Neuronal stem cell (in vitro differentiated cells): ENCODE results near the gene TESMIN.

Experiments used
- DNase-seq: peaks from one replicate; pipeline ENCODE4 v3.0.0-alpha.2; 2013; ENCODE audit warnings: low spot score
- H2AFZ ChIP-seq: one replicate; pipeline ENCODE4 v1.6.1; 2013; ENCODE audit warnings: mild to moderate bottlenecking, low read length, inconsistent platforms
- H2AK5ac ChIP-seq: 2 replicates; pipeline ENCODE4 v1.6.1; 2013; ENCODE audit warnings: low read depth, mild to moderate bottlenecking, inconsistent platforms, low read length, moderate library complexity, mixed read lengths
- H2BK120ac ChIP-seq: 2 replicates; pipeline ENCODE4 v1.6.1; 2013; ENCODE audit warnings: low read depth, mild to moderate bottlenecking, inconsistent platforms, low read length, moderate library complexity, mixed read lengths
- H2BK12ac ChIP-seq: one replicate; pipeline ENCODE4 v1.6.1; 2013; ENCODE audit warnings: low read length, inconsistent platforms
- H2BK15ac ChIP-seq: 2 replicates; pipeline ENCODE4 v1.6.1; 2013; ENCODE audit warnings: mild to moderate bottlenecking, low read length, inconsistent platforms, mixed read lengths
- H2BK5ac ChIP-seq: one replicate; pipeline ENCODE4 v1.6.1; 2013; ENCODE audit warnings: inconsistent platforms, mild to moderate bottlenecking, low read length, moderate library complexity
- H3K14ac ChIP-seq: one replicate; pipeline ENCODE4 v1.6.1; 2013; ENCODE audit warnings: low read length, inconsistent platforms
- H3K18ac ChIP-seq: 2 replicates; pipeline ENCODE4 v1.6.1; 2013; ENCODE audit warnings: low read length, inconsistent platforms
- H3K23ac ChIP-seq: 2 replicates; pipeline ENCODE4 v1.6.1; 2013; ENCODE audit warnings: low read depth, mild to moderate bottlenecking, mixed read lengths, low read length, inconsistent platforms; ENCODE audit not compliant: poor library complexity
- H3K27ac ChIP-seq: replicated peaks from 3 replicates; pipeline ENCODE4 v1.5.1; 2013; ENCODE audit warnings: low read length, inconsistent platforms
- H3K27me3 ChIP-seq, 3 experiments: 2 replicates each; pipeline ENCODE4 v1.6.1; 2013; ENCODE audit warnings: low read length in 3 of 3, mild to moderate bottlenecking in 2 of 3, inconsistent platforms in 1 of 3, low read depth in 1 of 3, mixed read lengths in 1 of 3, moderate library complexity in 1 of 3; ENCODE audit not compliant: control insufficient read depth in 3 of 3, insufficient read depth in 3 of 3
- H3K36me3 ChIP-seq, 2 donors: replicated peaks in 1 of 2; 2 replicates each; pipeline ENCODE4 v1.6.1; 2013; ENCODE audit warnings: low read length in 2 of 2; ENCODE audit not compliant: control insufficient read depth in 2 of 2, insufficient read depth in 2 of 2
- H3K4ac ChIP-seq: 2 replicates; pipeline ENCODE4 v1.6.1; 2013; ENCODE audit warnings: inconsistent platforms, mild to moderate bottlenecking, low read length, moderate library complexity
- H3K4me1 ChIP-seq, 2 donors: 1 replicate in 1 of 2; 2 replicates in 1 of 2; pipeline ENCODE4 v1.6.1; 2013; ENCODE audit warnings: low read length in 2 of 2, low read depth in 1 of 2; ENCODE audit not compliant: control insufficient read depth in 2 of 2, insufficient read depth in 1 of 2
- H3K4me2 ChIP-seq: one replicate; pipeline ENCODE4 v1.6.1; 2013; ENCODE audit warnings: mild to moderate bottlenecking, low read length, inconsistent platforms; ENCODE audit not compliant: insufficient read depth, poor library complexity, severe bottlenecking
- H3K4me3 ChIP-seq, 2 donors: 2 replicates each; pipeline ENCODE4 v1.5.1; 2013; ENCODE audit warnings: low read length in 2 of 2, mild to moderate bottlenecking in 2 of 2, inconsistent platforms in 1 of 2, moderate library complexity in 1 of 2
- H3K79me1 ChIP-seq: one replicate; pipeline ENCODE4 v1.6.1; 2013; ENCODE audit warnings: low read depth, mild to moderate bottlenecking, inconsistent platforms, low read length, moderate library complexity
- H3K9ac ChIP-seq: one replicate; pipeline ENCODE4 v1.6.1; 2013; ENCODE audit warnings: mild to moderate bottlenecking, low read depth, low read length, inconsistent platforms; ENCODE audit not compliant: poor library complexity
- H3K9me3 ChIP-seq, 2 donors: replicated peaks in 1 of 2; 2 replicates each; pipeline versions ENCODE3 to v1.6.1; 2013; ENCODE audit warnings: low read length in 2 of 2, mild to moderate bottlenecking in 2 of 2, inconsistent platforms in 1 of 2, low read depth in 1 of 2, mixed read lengths in 1 of 2, moderate library complexity in 1 of 2; ENCODE audit not compliant: control insufficient read depth in 2 of 2, insufficient read depth in 1 of 2
- H4K8ac ChIP-seq: one replicate; pipeline ENCODE4 v1.6.1; 2013; ENCODE audit warnings: low read depth, mild to moderate bottlenecking, inconsistent platforms, low read length, moderate library complexity
- H4K91ac ChIP-seq: one replicate; pipeline ENCODE4 v1.6.1; 2013; ENCODE audit warnings: low read length, low read depth, mild to moderate bottlenecking, inconsistent platforms; ENCODE audit not compliant: poor library complexity
- WGBS, 2 donors: extraction: QIAGEN DNeasy Blood & Tissue Kit; methylation state at CpG; one replicate each; pipeline ENCODE4 v1.1.7; 2013; ENCODE audit warnings: missing lambda C conversion rate in 2 of 2, mixed read lengths in 1 of 2; ENCODE audit not compliant: insufficient read length in 2 of 2, insufficient replicate concordance in 1 of 2; ENCODE audit errors: extremely low coverage in 2 of 2; 5-methylcytosine and 5-hydroxymethylcytosine counted together

The TESMIN gene

GRCh38 chr11:68666849-68667248 lies 84.5 kb downstream of the TESMIN start:
- Histone ChIP-seq H3K27ac (no peak overlapping the region), H3K36me3 (no peaks in the 10 kb centered on the region), H2BK12ac (no peak overlapping the region), H4K8ac (no peak overlapping the region), H3K4me3 (no peak overlapping the region), H3K23ac (no peak overlapping the region), H2BK120ac (no peak overlapping the region), H3K14ac (no peak overlapping the region), H3K4me1 (no peaks in the 10 kb centered on the region), H2AFZ (no peak overlapping the region), H3K18ac (no peak overlapping the region), H2AK5ac (no peak overlapping the region), H3K27me3 (no peaks in the 10 kb centered on the region), H3K4me2 (no peak overlapping the region), H3K4ac (no peak overlapping the region), H2BK15ac (no peak overlapping the region), H2BK5ac (no peak overlapping the region), H3K79me1 (no peaks in the 10 kb centered on the region), H3K9me3 (peaks cover 0 to 2% of the 10 kb centered on the region in 2 donors), H3K9ac (no peak overlapping the region), H4K91ac (no peak overlapping the region)
- no CpG with 5 or more reads among the region's 15 CpGs for WGBS, 2 donors
- DNase-seq = no peak

- Histone ChIP-seq H3K4me1 (no peaks in the 10 kb centered on the region), H3K27ac (no peak overlapping the region), H3K4me2 (no peak overlapping the region), H3K14ac (no peak overlapping the region), H3K79me1 (no peaks in the 10 kb centered on the region), H3K9me3 (peaks cover 0 to 2% of the 10 kb centered on the region in 2 donors), H2BK5ac (no peak overlapping the region), H3K4me3 (no peak overlapping the region), H4K91ac (no peak overlapping the region), H2BK12ac (no peak overlapping the region), H3K18ac (no peak overlapping the region), H3K23ac (no peak overlapping the region), H3K27me3 (peaks cover 0 to 3% (median 0%) of the 10 kb centered on the region in 3 experiments), H2BK15ac (no peak overlapping the region), H2BK120ac (no peak overlapping the region), H4K8ac (no peak overlapping the region), H3K9ac (no peak overlapping the region), H3K4ac (no peak overlapping the region), H2AFZ (no peak overlapping the region), H2AK5ac (no peak overlapping the region), H3K36me3 (no peaks in the 10 kb centered on the region)
- no CpG with 5 or more reads among the region's 16 CpGs for WGBS, 2 donors
- no peak for DNase-seq
These were observed 85.9 kb downstream of the TESMIN start for GRCh38 chr11:68665436-68665835.

GRCh38 chr11:68664906-68665305 lies 86.4 kb downstream of the TESMIN start:
- no peak overlapping the region for H2BK120ac ChIP-seq
- H2AFZ ChIP-seq = no peak overlapping the region
- H3K4me3 ChIP-seq = peak overlapping the region in 1 of 2 donors; percentile 23
- no peak overlapping the region for H3K4me2 ChIP-seq
- H3K23ac ChIP-seq = peak overlapping the region; percentile 61
- no peak overlapping the region for H3K9ac ChIP-seq
- H2BK15ac ChIP-seq = no peak overlapping the region
- peak overlapping the region; percentile 35 for H3K18ac ChIP-seq
- no peak overlapping the region for H2BK12ac ChIP-seq
- H3K4ac ChIP-seq = peak overlapping the region; percentile 9
- no peak overlapping the region for H2BK5ac ChIP-seq
- no peak overlapping the region for H3K27ac ChIP-seq
- no peak overlapping the region for H4K91ac ChIP-seq
- H3K9me3 ChIP-seq = peaks cover 0 to 2% of the 10 kb centered on the region in 2 donors
- no peaks in the 10 kb centered on the region for H3K79me1 ChIP-seq
- H2AK5ac ChIP-seq = no peak overlapping the region
- H3K27me3 ChIP-seq = peaks cover 0 to 3% (median 0%) of the 10 kb centered on the region in 3 experiments
- no peak overlapping the region for H3K14ac ChIP-seq
- no CpG with 5 or more reads among the region's 7 CpGs for WGBS, 2 donors
- no peak for DNase-seq
- H4K8ac ChIP-seq = no peak overlapping the region
- H3K4me1 ChIP-seq = no peaks in the 10 kb centered on the region
- no peaks in the 10 kb centered on the region for H3K36me3 ChIP-seq

- WGBS, 2 donors = no CpG with 5 or more reads among the region's 9 CpGs
- Histone ChIP-seq H3K18ac (no peak overlapping the region), H2BK5ac (no peak overlapping the region), H3K9me3 (peaks cover 0 to 2% of the 10 kb centered on the region in 2 donors), H3K4me1 (no peaks in the 10 kb centered on the region), H3K14ac (peak overlapping the region; percentile 17), H2BK12ac (no peak overlapping the region), H3K4me3 (no peak overlapping the region), H3K79me1 (no peaks in the 10 kb centered on the region), H3K4me2 (no peak overlapping the region), H2BK120ac (no peak overlapping the region), H3K4ac (no peak overlapping the region), H3K27ac (no peak overlapping the region), H3K23ac (no peak overlapping the region), H2AK5ac (no peak overlapping the region), H3K27me3 (peaks cover 0 to 8% (median 0%) of the 10 kb centered on the region in 3 experiments), H3K9ac (no peak overlapping the region), H3K36me3 (no peaks in the 10 kb centered on the region), H4K91ac (no peak overlapping the region), H4K8ac (no peak overlapping the region), H2AFZ (no peak overlapping the region), H2BK15ac (no peak overlapping the region)
- DNase-seq = no peak
These were observed 87.2 kb downstream of the TESMIN start for GRCh38 chr11:68664141-68664540.
